HTERT RPE-1 (cell line): Measurements from ENCODE around the gene HAGH.
"Not testable (repeated sequence)": the region's sequence is repeated elsewhere in the genome, so short reads cannot be mapped to it uniquely, and the experiment has no call there.

Experiments
- in situ Hi-C: fragments of 300-500 bp; cut with MboI; formaldehyde crosslinking; loops from 4 replicates; pipeline ENCODE4 v1.14.3; 2020; ENCODE audit warnings: low sequenced_read_pairs

Gene HAGH

GRCh38 chr16:1826691-1827573, at the start of gene HAGH, which contains the start of gene FAHD1:
Gene HAGH, minus strand, starts transcription at chr16:1826825. Its CDS starts 38 bp downstream, at chr16:1826787.
Gene FAHD1, plus strand, starts transcription at chr16:1827206. Its CDS starts 33 bp downstream, at chr16:1827239.
- in situ Hi-C loops: no loop called here

DNA sequence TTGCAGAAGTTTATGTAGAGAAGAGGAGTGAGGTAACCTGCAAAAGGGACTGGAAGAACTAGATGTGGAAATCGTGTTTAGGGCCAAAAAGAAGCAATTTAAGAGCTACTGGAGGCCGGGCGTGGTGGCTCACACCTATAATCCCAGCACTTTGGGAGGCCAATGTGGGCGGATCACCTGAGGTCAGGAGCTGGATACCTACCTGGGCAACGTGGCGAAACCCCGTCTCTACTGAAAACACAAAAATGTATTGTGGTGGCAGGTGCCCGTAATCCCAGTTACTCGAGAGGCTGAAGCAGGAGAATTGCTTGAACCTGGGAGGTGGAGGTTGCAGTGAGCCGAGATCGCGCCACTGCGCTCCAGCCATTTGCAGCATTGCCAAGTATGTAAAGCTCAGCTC, 49.4 kb upstream of the HAGH start:
- in situ Hi-C loops: not testable (repeated sequence)

DNA sequence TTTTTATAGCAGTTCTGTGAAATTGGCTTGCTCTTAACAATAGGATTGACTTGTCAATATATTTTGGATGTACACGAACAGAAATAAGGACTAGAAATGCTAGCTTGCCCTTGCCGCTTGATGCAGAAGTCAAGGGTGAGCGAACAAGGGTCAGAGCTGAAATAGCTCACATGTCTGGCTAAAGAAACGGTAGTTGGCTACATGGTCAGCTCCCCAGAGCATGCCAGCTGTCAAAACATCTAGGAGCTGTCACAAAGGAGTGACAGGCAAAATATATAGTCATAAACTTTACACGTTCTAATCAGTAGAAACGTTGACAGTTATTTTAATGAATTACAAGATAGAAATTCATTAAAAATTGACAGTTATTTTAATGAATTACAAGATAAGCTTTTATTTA, 48.2 kb upstream of the HAGH start:
- in situ Hi-C loops: no loop called here

GRCh38 chr16:1871974-1872635, 45.5 kb upstream of the HAGH start, which contains the start of gene MEIOB:
Gene MEIOB, minus strand, starts transcription at chr16:1872164. Its CDS starts 3,989 bp downstream, at chr16:1868175.
- in situ Hi-C loops: no loop called here

DNA sequence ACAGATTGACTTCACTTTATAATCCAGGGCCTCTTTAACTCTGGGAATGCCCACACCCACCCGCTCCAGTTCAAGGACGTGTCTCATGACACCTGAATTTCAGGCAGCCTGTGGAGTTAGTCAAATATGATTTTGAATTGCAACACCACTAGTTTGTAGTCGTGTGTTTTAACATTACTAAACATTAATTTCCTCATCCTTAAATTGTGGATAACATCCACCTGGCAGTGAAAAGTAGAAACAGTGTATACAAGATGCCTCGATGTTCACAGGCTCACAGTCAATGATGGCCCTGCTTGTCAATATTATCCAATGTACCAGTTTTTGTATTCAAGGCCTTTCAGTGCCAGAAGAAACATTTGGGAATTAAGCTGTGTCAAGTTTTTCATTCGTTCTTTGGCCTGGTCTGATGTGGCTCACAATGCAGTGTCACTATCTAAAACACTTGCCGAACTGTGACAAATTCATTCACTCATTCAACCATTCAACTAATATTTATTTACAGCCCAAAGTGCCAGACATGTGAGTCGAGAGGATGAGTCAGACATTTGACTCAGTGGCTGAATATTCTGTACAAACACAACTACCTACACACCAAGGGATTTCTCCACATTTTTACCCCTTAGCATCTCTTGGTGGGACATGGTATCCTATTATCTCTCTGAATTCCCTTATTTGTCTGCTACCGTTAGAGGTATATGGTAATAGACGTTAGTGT, 43.9 kb upstream of the HAGH start:
- in situ Hi-C loops: no loop called here

- in situ Hi-C loops: no loop called here
Observed at GRCh38 chr16:1865902-1866690, 39.5 kb upstream of the HAGH start.

GRCh38 chr16:1863681-1864460, 37.2 kb upstream of the HAGH start:
- in situ Hi-C loops: no loop called here

DNA sequence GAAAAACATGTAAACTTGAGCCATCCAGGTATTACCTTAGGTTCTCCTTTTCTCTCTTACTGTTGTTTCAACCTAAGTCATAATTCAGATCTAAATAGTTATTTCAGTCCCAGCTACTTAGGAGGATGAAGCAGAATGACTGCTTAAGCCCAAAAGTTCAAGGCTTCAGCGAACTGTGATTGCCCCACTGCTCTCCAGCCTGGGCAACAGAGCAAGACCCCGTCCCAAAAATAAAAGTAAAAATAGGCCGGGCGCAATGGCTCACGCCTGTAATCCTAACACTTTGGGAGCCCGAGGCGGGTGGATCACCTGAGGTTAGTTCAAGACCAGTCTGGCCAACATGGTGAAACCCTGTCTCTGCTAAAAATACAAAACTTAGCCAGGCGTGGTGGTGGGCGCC, 35.8 kb upstream of the HAGH start:
- in situ Hi-C loops: no loop called here

GRCh38 chr16:1861730-1862129, 35.1 kb upstream of the HAGH start:
- in situ Hi-C loops: no loop called here

DNA sequence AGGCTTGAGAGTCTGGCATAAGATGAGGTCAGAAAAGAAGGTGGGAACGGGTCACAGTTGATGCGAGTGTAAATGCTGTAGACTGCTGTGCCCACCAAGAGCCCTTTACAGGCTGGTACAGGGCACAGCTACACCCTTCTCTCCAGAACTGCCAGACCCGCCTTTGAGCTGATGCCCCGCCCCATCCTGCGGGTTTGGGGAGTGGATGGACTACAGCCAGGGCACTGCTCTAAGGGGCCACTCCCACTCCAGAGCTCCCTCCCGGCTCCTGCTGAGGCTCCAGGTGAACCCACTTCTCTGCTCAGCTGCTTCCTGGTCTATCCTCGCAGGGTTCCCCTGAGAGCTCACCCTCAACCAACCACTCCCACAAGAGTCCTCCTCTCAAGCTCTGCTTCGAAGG, 33.0 kb upstream of the HAGH start:
- in situ Hi-C loops: no loop called here

DNA sequence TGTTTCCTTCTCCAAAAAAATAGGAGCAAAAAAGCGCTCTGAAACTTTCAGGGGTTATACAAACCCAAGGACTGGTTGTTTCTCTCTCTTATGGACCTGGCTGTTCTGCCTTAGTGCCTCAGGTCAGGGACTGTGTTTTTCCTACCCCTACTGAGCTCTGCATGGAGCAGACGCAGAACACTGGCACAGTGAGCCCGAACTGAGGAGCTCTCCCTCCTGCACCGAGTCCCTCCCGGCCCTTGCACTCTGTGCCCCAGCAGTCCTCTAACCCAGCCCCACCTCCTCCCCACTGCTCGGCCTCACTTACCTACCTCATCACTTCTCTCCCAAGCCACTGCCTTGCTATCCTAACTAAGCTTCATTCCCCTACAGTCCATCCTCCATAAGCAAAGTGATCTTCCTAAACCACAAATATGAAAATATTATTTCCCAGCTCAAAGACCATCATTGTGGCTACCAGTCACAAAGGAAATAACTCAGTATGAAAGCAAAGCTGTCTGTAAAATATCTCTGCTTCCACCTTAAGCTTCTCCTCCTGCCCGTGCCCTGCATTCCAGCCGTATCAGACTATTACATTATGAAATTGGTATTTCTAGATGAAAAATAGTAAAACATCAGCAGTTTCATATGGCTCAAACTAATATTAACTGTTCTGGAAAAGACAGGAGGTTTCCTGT, 31.7 kb upstream of the HAGH start:
- in situ Hi-C loops: no loop called here

- in situ Hi-C loops: no loop called here
Observed at GRCh38 chr16:1857433-1858097, 30.9 kb upstream of the HAGH start.

DNA sequence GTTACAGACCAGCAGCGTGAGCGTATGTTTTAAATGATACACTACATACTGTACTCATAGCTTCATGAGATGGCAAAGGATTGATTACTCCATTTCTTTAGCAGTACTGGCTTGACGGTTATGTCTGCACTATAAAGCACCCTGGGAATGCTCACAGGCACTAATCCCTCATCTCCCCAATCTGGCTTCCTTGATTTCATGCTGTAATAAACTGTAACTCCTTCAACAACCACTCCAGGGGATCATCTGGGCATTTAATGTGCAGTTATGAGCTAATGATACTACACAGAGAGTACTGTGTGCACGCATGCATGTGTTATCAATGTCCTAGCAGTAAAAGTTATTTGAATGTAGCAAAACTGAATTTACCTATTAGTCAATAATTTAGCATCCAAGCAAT, 25.2 kb upstream of the HAGH start:
- in situ Hi-C loops: no loop called here

- in situ Hi-C loops: no loop called here
Observed at GRCh38 chr16:1850981-1851380, 24.4 kb upstream of the HAGH start.

DNA sequence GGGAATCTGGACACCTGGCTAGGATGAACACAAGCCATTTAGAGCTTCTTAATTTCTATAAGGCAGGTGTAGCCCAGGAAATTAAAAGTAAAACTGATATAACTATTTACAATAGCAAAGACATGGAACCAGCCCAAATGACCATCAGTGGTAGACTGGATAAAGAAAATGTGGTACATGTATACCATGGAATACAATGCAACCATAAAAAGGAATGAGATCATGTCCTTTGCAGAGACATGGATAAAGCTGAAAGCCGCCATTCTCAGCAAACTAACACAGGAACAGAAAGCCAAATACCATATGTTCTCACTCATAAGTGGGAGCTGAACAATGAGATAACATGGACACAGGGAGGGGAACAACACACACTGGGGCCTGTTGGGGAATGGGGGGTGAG, 19.8 kb upstream of the HAGH start:
- in situ Hi-C loops: no loop called here

- in situ Hi-C loops: no loop called here
Observed at GRCh38 chr16:1845985-1846384, 19.4 kb upstream of the HAGH start.

DNA sequence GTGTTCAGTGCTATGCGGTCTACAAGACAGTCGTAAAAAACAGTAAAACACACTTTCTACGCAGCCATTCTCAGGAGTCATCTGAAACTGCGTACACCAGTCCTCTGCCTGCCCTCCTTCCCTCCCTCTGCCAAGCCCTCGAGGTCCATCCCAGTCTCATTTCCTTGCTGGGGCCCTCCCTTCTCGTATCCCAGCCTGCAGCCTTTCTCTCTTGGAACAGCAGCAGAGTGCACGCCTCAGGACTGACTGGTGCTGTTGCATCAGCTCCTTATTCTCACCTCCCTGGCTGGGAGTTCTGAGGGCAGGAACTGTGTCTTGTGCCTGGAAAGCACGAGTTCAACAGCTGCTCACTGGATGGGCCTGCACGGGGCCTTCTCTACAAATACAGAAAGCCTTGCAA, 12.9 kb upstream of the HAGH start:
- in situ Hi-C loops: no loop called here

- in situ Hi-C loops: no loop called here
Observed at GRCh38 chr16:1834096-1834495, 7.5 kb upstream of the HAGH start.
